ENCODE measurements around the gene DDAH2. TPM values are rescaled to one million over a fixed set of nuclear protein-coding genes. Genes with fewer than 3 reads are reported as not detected.

Gene DDAH2
- polyA plus RNA-seq, 3 donors, result 29.8 to 56.0 (median 30.6) TPM

DNA sequence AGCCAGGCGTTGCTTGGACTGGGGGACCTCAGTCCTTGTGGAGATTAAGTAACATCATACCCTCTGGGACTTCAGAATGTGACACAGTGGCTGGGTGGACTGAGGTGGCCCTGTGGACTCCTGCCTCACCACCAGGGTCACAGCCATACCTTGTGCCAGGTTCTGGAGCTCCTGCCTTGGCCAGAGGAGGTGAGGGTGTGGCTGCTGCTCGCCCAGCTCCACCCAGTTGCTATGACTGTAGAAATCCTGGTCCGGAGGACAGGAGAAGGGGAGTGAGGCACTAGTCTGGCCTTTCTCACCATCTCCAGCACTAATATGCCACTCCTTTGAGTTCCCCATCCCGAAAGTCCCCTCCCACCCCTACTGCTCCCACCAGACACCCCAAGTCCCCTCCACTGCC is 46.1 kb upstream of the DDAH2 start:
- Histone ChIP-seq H2AFZ (ENCODE audit: insufficient read depth, low read depth, low read length, poor library complexity, severe bottlenecking) (no peak overlapping the region), H3K4me2 (replicated peaks; ENCODE audit: extremely low read depth, low read length, poor library complexity, severe bottlenecking) (no peak overlapping the region), H3K27ac (ENCODE audit: low read depth in 1 of 2, low read length in 2 of 2) (no peak overlapping the region), H3K4me3 (replicated peaks in 1 of 3; ENCODE audit: low read depth in 2 of 3, low read length in 3 of 3) (no peak overlapping the region), H3K79me2 (ENCODE audit: insufficient read depth, low read length) (no peaks in the 10 kb centered on the region), H3K36me3 (replicated peaks in 1 of 2; ENCODE audit: control insufficient read depth in 1 of 2, insufficient read depth in 2 of 2, low read length in 2 of 2) (peaks cover 23 to 24% of the 10 kb centered on the region in 2 donors), H3K9ac (ENCODE audit: insufficient read depth, low read length, poor library complexity, severe bottlenecking) (no peak overlapping the region), H3K27me3 (ENCODE audit: control insufficient read depth in 2 of 2, insufficient read depth in 2 of 2, low read length in 2 of 2) (no peaks in the 10 kb centered on the region), H4K20me1 (ENCODE audit: insufficient read depth, low read length) (no peaks in the 10 kb centered on the region), H3K9me3 (replicated peaks in 1 of 2; ENCODE audit: control insufficient read depth in 1 of 2, insufficient read depth in 1 of 2, low read length in 2 of 2) (no peaks in the 10 kb centered on the region), H3K4me1 (ENCODE audit: control insufficient read depth in 1 of 2, insufficient read depth in 2 of 2, low read length in 2 of 2) (peaks cover 13 to 15% of the 10 kb centered on the region in 2 donors)
- Mint-ChIP-seq H3K9me3 (no peaks in the 10 kb centered on the region), H3K27ac (no peak overlapping the region), H3K36me3 (peaks cover 21 to 28% of the 10 kb centered on the region in 2 donors), H3K4me3 (no peak overlapping the region), H3K4me1 (peaks cover 15% of the 10 kb centered on the region), H3K27me3 (ENCODE audit: low read depth in 3 of 3) (peaks cover 0 to 3% (median 2%) of the 10 kb centered on the region in 3 donors)
- TF ChIP-seq, protein P1, sequence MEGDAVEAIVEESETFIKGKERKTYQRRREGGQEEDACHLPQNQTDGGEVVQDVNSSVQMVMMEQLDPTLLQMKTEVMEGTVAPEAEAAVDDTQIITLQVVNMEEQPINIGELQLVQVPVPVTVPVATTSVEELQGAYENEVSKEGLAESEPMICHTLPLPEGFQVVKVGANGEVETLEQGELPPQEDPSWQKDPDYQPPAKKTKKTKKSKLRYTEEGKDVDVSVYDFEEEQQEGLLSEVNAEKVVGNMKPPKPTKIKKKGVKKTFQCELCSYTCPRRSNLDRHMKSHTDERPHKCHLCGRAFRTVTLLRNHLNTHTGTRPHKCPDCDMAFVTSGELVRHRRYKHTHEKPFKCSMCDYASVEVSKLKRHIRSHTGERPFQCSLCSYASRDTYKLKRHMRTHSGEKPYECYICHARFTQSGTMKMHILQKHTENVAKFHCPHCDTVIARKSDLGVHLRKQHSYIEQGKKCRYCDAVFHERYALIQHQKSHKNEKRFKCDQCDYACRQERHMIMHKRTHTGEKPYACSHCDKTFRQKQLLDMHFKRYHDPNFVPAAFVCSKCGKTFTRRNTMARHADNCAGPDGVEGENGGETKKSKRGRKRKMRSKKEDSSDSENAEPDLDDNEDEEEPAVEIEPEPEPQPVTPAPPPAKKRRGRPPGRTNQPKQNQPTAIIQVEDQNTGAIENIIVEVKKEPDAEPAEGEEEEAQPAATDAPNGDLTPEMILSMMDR (IDR thresholded peaks at IDR 0.05), result no peak
- DNase-seq, result no peak
- 80% methylated on average over 1 of the region's 4 CpGs for WGBS (ENCODE audit: insufficient coverage)
- intact Hi-C loops (cut with micrococcal nuclease), result no loop called here

DNA sequence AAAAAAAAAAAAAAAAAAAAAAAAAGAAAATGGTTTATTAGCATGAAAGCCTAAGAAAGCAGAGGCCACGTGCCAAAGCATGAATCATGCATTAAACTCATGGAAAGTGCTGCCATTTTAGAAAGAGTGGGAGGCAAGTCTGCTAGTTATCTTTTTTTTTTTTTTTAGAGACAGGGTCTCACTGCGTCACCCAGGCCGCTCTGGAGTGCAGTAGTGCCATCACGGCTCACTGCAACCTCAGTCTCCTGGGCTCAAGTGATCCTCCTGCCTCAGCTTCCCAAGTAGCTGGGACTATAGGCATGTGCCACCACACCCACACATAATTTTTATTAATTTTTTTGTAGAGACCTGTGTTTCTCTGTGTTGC is 42.9 kb upstream of the DDAH2 start:
- no peaks in the 10 kb centered on the region for H3K36me3 Mint-ChIP-seq
- Histone ChIP-seq H3K4me1 (ENCODE audit: control insufficient read depth in 1 of 2, insufficient read depth in 2 of 2, low read length in 2 of 2) (peaks cover 35 to 36% of the 10 kb centered on the region in 2 donors), H3K9me3 (replicated peaks in 1 of 2; ENCODE audit: control insufficient read depth in 1 of 2, insufficient read depth in 1 of 2, low read length in 2 of 2) (no peaks in the 10 kb centered on the region), H3K36me3 (replicated peaks in 1 of 2; ENCODE audit: control insufficient read depth in 1 of 2, insufficient read depth in 2 of 2, low read length in 2 of 2) (no peaks in the 10 kb centered on the region), H4K20me1 (ENCODE audit: insufficient read depth, low read length) (no peaks in the 10 kb centered on the region), H3K79me2 (ENCODE audit: insufficient read depth, low read length) (no peaks in the 10 kb centered on the region), H2AFZ (ENCODE audit: insufficient read depth, low read depth, low read length, poor library complexity, severe bottlenecking) (no peak overlapping the region), H3K27me3 (ENCODE audit: control insufficient read depth in 2 of 2, insufficient read depth in 2 of 2, low read length in 2 of 2) (no peaks in the 10 kb centered on the region), H3K4me3 (replicated peaks in 1 of 3; ENCODE audit: low read depth in 2 of 3, low read length in 3 of 3) (no peak overlapping the region), H3K4me2 (replicated peaks; ENCODE audit: extremely low read depth, low read length, poor library complexity, severe bottlenecking) (no peak overlapping the region), H3K27ac (ENCODE audit: low read depth in 1 of 2, low read length in 2 of 2) (no peak overlapping the region), H3K9ac (ENCODE audit: insufficient read depth, low read length, poor library complexity, severe bottlenecking) (no peak overlapping the region)
- no peak overlapping the region for H3K27ac Mint-ChIP-seq
- WGBS (ENCODE audit: insufficient coverage), result 57% methylated on average over 1 of the region's 4 CpGs
- DNase-seq, result no peak
- H3K27me3 Mint-ChIP-seq (ENCODE audit: low read depth in 3 of 3), result peaks cover 0 to 4% (median 2%) of the 10 kb centered on the region in 3 donors
- peaks cover 0 to 1% (median 0%) of the 10 kb centered on the region in 7 donors for H3K9me3 Mint-ChIP-seq
- TF ChIP-seq, protein P1 (IDR thresholded peaks at IDR 0.05), result no peak
- intact Hi-C loops (cut with micrococcal nuclease), result no loop called here
- no peak overlapping the region for H3K4me3 Mint-ChIP-seq
- H3K4me1 Mint-ChIP-seq, result peaks cover 34% of the 10 kb centered on the region
